ACHN (cell line): ENCODE results near the gene PRKAR1B.

Experiments used
- DNase-seq: peaks from one replicate; pipeline ENCODE4 v3.0.0-alpha.2; 2015
- in situ Hi-C: cut with HindIII; loops from 2 replicates; pipeline ENCODE4 v1.10.0; 2017; ENCODE audit warnings: low sequenced_read_pairs, low pct_ligation_motif_present, low pct_unique_long_range_greater_than_20kb

Gene PRKAR1B

DNA sequence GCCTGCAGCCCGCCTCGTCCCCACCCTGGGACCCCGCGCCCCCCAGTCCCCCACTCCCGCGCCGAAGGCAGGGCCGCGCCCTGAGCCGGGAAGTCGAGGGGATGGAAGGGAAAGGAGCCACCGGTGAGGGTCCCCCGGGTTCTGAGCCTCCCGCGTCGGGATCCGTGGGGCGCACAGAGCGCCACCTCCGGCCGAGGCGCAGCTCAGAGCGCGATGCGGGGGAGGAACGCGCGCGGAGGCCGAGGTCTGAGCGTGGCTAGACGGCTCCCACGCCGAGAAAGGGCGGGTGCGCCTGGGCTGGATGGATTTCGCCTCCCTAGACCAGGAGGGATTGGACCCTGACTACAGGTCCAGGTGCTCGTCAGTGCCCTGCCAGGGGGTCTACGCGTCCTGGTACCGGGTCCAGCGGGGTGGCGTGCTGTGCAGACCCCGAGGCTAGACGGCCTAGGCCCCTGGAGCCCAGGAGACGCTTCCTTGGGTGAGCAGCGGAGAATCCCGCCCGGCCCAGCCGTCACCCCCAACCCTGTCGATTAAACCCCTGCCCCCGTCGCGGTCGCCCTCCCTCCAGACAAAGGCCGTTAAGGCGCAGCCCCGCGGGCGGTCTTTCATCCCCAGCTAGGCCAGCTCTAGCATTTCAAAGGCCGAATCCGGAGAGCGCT is 206.4 kb downstream of the PRKAR1B start:
- no peak for DNase-seq
- in situ Hi-C loops, result no loop called here

- peak; percentile 81 for DNase-seq
- in situ Hi-C loops, result no loop called here
Measured at GRCh38 chr7:519484-520390, 207.3 kb downstream of the PRKAR1B start, which contains the start of gene PDGFA. Gene PDGFA, minus strand, starts transcription at chr7:519846. Its CDS starts 845 bp downstream, at chr7:519001.

DNA sequence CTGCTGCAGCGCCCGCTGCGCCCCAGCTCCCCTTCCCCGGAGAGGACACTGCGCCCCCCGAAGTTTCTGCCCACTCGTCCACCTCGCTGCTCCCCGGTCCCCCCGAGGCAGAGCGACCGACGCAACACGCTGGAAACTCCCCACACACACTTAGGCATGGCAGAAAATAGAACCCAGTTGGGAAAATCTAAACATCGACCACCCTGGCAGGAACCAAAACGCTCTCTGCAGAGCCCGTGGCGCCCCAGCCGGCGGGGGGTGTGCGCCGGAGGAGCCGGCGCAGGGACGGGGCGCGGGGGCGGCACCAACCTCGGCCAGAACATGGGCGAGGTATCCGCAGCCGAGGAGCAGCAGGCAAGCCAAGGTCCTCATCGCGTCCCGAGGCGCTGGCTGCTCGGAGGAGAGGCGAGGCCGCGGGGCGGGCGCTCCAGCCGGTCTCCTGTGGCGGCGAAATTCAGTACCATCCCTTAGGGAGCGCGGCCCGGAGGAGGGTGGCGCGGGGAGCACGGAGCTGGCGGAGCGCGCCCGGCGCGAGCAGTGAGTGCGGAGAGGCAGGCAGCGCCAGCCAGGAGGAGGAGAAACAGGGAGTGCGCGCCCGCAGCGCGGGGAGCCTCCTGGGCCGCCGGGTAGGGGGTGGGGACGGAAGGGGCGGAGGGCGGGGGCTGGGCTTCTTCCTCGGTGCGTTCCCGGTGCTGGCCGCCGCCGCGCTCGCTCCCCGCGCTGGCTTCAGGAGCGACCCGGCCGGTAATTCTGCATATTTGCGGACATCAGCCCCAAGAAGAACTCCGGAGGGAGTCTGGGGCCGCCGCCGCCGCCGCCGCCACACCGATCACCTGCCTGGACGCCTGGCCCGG is 208.2 kb downstream of the PRKAR1B start:
- in situ Hi-C loops, result no loop called here
- DNase-seq, result peak; percentile 90

- DNase-seq, result peak; percentile 65
- in situ Hi-C loops, result no loop called here
Measured at GRCh38 chr7:517774-518629, 209.1 kb downstream of the PRKAR1B start.

- peak; percentile 86 for DNase-seq
Measured at GRCh38 chr7:516606-517456, 210.2 kb downstream of the PRKAR1B start.

DNA sequence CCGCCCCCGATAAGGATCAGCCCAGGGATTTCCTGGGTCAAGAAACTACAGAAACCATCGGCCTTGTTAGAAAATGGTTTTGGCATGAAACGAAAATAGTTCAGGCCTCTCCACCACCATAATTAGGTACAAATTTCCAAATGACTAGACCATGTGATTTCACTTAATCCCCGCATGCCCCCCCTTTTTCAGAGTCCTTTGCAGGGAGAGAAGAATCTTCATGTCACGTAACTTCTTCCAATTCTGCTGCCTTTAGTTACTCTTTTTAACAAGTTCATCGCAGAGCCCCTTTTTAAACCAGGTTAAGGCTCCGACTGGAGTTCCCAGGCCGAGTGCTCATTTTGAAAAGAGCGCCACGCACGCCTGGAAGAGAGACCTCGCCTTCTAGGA is 210.9 kb downstream of the PRKAR1B start:
- in situ Hi-C loops, result no loop called here
- no peak for DNase-seq

More at GRCh38 chr7:516606-517456, 210.2 kb downstream of the PRKAR1B start:
- in situ Hi-C loops, result no loop called here

- in situ Hi-C loops, result no loop called here
- DNase-seq, result no peak
Measured at GRCh38 chr7:515628-516027, 211.5 kb downstream of the PRKAR1B start.

- in situ Hi-C loops, result no loop called here
- peak; percentile 30 for DNase-seq
Measured at GRCh38 chr7:514651-515598, 212.2 kb downstream of the PRKAR1B start.

GRCh38 chr7:514242-514641 is 212.8 kb downstream of the PRKAR1B start:
- no peak for DNase-seq
- in situ Hi-C loops, result no loop called here

DNA sequence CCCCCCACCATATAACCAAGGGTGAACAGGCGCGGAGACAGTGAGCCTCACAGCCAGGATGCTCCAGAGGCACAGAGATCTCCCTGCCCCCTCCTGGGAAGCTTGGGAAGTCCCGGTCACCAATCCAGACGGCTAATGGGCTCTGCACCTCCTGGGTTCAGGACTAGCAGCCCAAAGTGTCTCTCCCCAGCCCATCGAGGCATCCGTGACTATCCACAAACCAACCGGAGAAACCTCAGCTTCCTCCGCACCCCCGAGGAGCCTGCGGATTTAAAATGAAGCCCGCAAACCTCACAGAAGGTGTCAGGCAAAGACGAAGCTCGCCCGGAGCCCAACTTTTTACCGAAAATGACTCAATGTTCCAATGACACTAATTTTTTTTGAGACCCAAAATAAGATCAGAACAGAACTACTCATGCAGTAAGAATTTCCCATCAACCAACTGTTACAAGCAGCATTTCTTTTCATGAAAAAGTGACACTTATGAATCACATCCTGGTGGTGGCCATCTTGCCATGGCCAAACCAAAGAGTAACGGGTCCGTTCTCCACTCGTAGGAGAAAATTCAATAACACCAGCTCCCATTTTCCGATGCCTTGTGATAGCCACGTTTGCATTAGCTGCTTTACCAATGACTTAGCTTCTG is 213.4 kb downstream of the PRKAR1B start:
- in situ Hi-C loops, result no loop called here
- DNase-seq, result no peak

DNA sequence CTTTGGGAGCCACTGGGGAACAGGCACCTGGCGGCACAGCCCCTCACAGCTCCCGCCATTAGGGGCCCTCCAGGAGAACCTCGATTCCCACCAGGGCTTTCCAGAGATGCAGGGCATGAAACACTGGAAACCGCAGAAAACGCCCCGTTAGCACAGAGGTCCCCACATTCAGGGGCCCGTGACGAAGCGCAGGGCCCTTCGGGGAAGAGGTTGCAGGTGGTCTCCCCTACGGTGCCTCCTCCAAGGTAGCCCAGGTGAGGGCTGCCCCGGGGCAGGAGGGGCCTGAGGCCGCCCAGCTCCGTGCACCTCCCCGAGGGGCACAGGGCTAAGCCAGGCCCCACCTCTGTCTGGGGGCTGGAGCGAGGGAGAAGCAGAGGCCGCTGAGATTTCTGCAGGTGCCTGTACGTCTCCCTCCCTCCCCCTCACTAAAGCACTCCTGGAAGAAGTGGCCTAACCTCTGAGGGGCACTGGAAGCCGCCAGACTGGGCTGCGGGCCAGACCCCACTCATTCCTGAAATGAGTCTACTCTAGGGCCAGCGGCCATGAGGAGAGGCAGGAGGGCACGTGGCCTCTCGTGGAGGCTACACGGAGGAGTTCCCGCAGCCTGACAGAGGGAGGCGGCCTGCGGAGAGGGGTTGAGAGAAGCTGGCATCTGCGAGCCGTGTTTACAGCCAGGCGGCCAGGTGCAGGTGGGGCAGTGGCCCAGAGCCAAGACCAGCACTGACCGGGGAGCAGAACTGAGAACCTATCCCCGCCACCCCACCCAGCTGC is 214.4 kb downstream of the PRKAR1B start:
- in situ Hi-C loops, result no loop called here
- no peak for DNase-seq

GRCh38 chr7:512146-512510 is 215.0 kb downstream of the PRKAR1B start:
- in situ Hi-C loops, result no loop called here
- no peak for DNase-seq

- in situ Hi-C loops, result no loop called here
- no peak for DNase-seq
Measured at GRCh38 chr7:511476-512145, 215.5 kb downstream of the PRKAR1B start.

DNA sequence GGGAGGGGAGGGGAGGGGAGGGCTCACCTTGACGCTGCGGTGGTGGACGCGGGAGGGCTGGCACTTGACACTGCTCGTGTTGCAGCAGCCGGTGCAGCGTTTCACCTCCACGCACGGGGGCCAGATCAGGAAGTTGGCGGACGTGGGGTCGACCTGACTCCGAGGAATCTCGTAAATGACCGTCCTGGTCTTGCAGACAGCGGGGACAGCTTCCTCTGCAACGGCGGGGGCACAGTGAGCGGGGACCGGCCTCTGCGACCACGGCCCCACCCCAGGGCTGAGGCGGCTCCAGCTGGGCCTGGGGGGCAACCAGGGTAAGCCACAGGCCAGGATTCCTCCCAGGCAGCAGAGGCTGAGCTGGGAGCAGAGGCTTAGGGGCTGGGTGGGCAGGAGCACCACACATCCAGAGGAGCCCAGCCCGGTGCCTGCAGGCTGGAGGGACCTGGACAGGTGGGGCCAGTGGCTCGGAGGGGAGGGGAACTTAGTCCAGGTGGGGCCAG is 216.2 kb downstream of the PRKAR1B start:
- in situ Hi-C loops, result no loop called here
- DNase-seq, result no peak

DNA sequence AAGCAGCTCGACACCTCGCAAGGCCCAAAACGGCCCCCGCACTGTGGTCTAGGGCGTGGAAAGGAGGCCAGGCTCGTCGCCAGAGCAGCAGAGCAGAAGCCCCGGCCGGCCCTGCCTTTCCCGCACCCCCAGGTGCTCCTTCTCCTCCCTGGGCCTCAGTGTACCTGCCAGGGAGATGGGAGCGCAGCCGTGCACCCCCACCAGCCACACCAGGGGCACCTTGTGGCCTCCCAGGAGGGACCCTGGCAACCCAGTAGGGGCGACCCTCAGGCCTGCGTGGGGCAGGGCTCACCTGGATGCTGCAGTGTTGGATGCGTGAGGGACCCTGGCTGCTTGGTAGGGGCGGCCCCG is 217.0 kb downstream of the PRKAR1B start:
- DNase-seq, result no peak
- in situ Hi-C loops, result no loop called here
